DND-41 (cell line): ENCODE results near the gene GRK2.

Source experiments
- CTCF ChIP-seq: IDR thresholded peaks from 2 replicates; pipeline ENCODE4 v1.5.1; 2012; ENCODE audit warnings: borderline replicate concordance, low read length, moderate library complexity, mild to moderate bottlenecking; ENCODE audit not compliant: poor library complexity, severe bottlenecking; ENCODE audit errors: extremely low read depth
- EZH2 ChIP-seq: IDR thresholded peaks from 3 replicates; pipeline ENCODE4 v1.6.1; 2012; ENCODE audit warnings: borderline replicate concordance, low read depth, mild to moderate bottlenecking, moderate library complexity, low read length, inconsistent platforms; ENCODE audit not compliant: severe bottlenecking

- TF ChIP-seq CTCF (no peak), EZH2 (no peak)
Measured at GRCh38 chr11:67260406-67260805, 5.9 kb upstream of the GRK2 start.
